Astrocyte of the spinal cord (primary cell): Measurements from ENCODE around the gene AGAP1.

Experiments used
- DNase-seq: peaks from one replicate; pipeline ENCODE4 v3.0.0; 2011; ENCODE audit warnings: low read depth, low spot score
- H3K4me3 ChIP-seq: 2 replicates; pipeline ENCODE4 v1.5.1; 2011; ENCODE audit warnings: low read depth, mild to moderate bottlenecking, low read length, moderate library complexity
- CTCF ChIP-seq: IDR thresholded peaks from 2 replicates; pipeline ENCODE4 v1.5.1; 2012; ENCODE audit warnings: low read depth, mild to moderate bottlenecking, low read length, inconsistent platforms
- in situ Hi-C: cut with HindIII; loops from 2 replicates; pipeline ENCODE4 v1.10.0; 2017; ENCODE audit warnings: low sequenced_read_pairs

Gene AGAP1

GRCh38 chr2:235812185-235812665 lies 318.4 kb downstream of the AGAP1 start:
- in situ Hi-C loops: no loop called here
- DNase-seq: no peak
- H3K4me3 ChIP-seq: no peak overlapping the region
- no peak for TF ChIP-seq CTCF

GRCh38 chr2:235813398-235813797 lies 319.6 kb downstream of the AGAP1 start:
- no peak for DNase-seq
- no peak for TF ChIP-seq CTCF
- H3K4me3 ChIP-seq: no peak overlapping the region
- in situ Hi-C loops: no loop called here

- in situ Hi-C loops: no loop called here
- no peak for DNase-seq
- H3K4me3 ChIP-seq: no peak overlapping the region
- no peak for TF ChIP-seq CTCF
These were observed 326.7 kb downstream of the AGAP1 start for GRCh38 chr2:235820571-235820970.

GRCh38 chr2:235824331-235824730 lies 330.5 kb downstream of the AGAP1 start:
- in situ Hi-C loops: no loop called here
- TF ChIP-seq CTCF: no peak
- H3K4me3 ChIP-seq: no peak overlapping the region
- DNase-seq: no peak

- no peak for DNase-seq
- in situ Hi-C loops: no loop called here
- TF ChIP-seq CTCF: no peak
- H3K4me3 ChIP-seq: no peak overlapping the region
These were observed 332.1 kb downstream of the AGAP1 start for GRCh38 chr2:235825946-235826345.

GRCh38 chr2:235826826-235827225 lies 333.0 kb downstream of the AGAP1 start:
- TF ChIP-seq CTCF: no peak
- no peak overlapping the region for H3K4me3 ChIP-seq
- no peak for DNase-seq
- in situ Hi-C loops: no loop called here

- DNase-seq: peak; percentile 7
- no peak overlapping the region for H3K4me3 ChIP-seq
- TF ChIP-seq CTCF: no peak
- in situ Hi-C loops: no loop called here
These were observed 333.7 kb downstream of the AGAP1 start for GRCh38 chr2:235827585-235827992.
